ENCODE results near the gene SYNGR3.

- TF ChIP-seq REST (IDR thresholded peaks at IDR 0.05; ENCODE audit: insufficient read depth in 1 of 2, low read depth in 2 of 2, low read length in 2 of 2) (no peak), SIN3A (IDR thresholded peaks at IDR 0.05; ENCODE audit: borderline replicate concordance, insufficient read depth, low read length) (no peak), POLR2AphosphoS5 (IDR thresholded peaks at IDR 0.05; ENCODE audit: low read depth, low read length) (no peak), TAF1 (IDR thresholded peaks at IDR 0.05; ENCODE audit: borderline replicate concordance, insufficient read depth, low read length) (no peak)
These were observed 15.2 kb downstream of the SYNGR3 start for GRCh38 chr16:2004795-2005517.

Measured in PFSK-1 (cell line).